Adrenal gland (tissue), 5 donors: ENCODE results near the gene GXYLT2.

Experiments
- POLR2A ChIP-seq, 2 donors: fragments of 450-650 bp; IDR thresholded peaks; one replicate each; pipeline ENCODE4 v1.6.1; 2017; ENCODE audit warnings: antibody characterized with exemption in 2 of 2, mild to moderate bottlenecking in 2 of 2, moderate library complexity in 1 of 2
- TF ChIP-seq, protein P1 (sequence below), 6 experiments: fragments of 450-650 bp in 4 of 6; fragments of 200-600 bp in 2 of 6; sonication (generic) in 1 of 6; IDR thresholded peaks; 1 replicate in 5 of 6; 2 replicates in 1 of 6; pipeline versions ENCODE4 v1.5.1 to v1.8.0; 2016 to 2021; ENCODE audit warnings: antibody characterized with exemption in 6 of 6, mild to moderate bottlenecking in 2 of 6, moderate library complexity in 1 of 6
- donor health status: DM: no; HTN: no; CAD: no.

DNA sequence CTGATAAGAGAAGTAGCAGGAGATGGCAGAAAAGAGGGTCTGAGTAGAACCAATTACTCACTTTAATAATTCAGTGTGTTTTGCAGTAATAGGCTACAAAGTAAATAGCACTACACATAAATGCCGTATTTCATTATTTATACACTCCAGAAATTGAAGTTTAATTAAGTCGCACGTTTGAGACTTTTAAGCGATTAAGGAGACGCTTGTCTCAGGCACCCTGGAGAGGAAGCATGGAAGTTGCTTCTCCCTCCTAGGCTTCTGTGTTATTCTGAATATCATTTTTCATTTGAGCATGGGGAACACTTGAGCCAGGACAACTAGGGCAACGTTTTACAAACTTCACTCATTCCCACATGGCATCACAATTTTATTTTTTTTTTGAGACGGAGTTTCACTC lies 12.2 kb downstream of the GXYLT2 start:
- TF ChIP-seq, protein P1, sequence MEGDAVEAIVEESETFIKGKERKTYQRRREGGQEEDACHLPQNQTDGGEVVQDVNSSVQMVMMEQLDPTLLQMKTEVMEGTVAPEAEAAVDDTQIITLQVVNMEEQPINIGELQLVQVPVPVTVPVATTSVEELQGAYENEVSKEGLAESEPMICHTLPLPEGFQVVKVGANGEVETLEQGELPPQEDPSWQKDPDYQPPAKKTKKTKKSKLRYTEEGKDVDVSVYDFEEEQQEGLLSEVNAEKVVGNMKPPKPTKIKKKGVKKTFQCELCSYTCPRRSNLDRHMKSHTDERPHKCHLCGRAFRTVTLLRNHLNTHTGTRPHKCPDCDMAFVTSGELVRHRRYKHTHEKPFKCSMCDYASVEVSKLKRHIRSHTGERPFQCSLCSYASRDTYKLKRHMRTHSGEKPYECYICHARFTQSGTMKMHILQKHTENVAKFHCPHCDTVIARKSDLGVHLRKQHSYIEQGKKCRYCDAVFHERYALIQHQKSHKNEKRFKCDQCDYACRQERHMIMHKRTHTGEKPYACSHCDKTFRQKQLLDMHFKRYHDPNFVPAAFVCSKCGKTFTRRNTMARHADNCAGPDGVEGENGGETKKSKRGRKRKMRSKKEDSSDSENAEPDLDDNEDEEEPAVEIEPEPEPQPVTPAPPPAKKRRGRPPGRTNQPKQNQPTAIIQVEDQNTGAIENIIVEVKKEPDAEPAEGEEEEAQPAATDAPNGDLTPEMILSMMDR (IDR thresholded peaks at IDR 0.05) = no peak
- no peak for TF ChIP-seq POLR2A (IDR thresholded peaks at IDR 0.05)
